ENCODE measurements around the gene PSME1. TPM values are rescaled to one million over a fixed set of nuclear protein-coding genes. Genes with fewer than 3 reads are reported as not detected.

Gene PSME1
- polyA plus RNA-seq, 1 donor (not counting 4 experiments of a cell fraction or from before 2014, with no cell fraction given), result 75.1 TPM

DNA sequence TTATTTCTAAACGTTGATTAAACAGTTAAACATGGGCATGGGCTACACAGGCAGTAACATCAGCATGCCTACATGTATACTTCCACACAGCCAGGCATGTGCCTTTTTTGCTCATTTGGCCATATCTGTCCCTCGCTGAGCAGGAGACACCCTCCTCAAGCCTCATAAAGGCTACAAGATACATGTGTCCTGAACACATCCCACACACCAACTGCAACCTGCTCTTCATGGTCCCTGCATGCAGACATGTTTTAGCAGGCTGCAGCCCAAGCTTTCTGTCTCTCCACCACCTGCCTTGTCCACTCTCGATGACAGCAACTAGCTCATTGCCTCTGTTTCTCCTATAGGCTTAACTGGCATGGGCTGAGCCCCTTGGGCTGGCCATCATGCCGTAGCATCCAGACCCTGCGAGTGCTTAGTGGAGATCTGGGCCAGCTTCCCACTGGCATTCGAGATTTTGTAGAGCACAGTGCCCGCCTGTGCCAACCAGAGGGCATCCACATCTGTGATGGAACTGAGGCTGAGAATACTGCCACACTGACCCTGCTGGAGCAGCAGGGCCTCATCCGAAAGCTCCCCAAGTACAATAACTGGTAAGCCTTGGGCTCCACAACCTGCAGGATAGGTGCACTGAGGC, 39.3 kb upstream of the PSME1 start:
- H3K4me2 ChIP-seq (ENCODE audit: control insufficient read depth, extremely low read depth, insufficient read depth, low read depth, low read length), result no peak overlapping the region
- no peak overlapping the region for H3K4me3 ChIP-seq (ENCODE audit: control insufficient read depth in 2 of 3, extremely low read depth in 1 of 3, insufficient read depth in 2 of 3, low read depth in 1 of 3, low read length in 3 of 3)
- peaks cover 17% of the 10 kb centered on the region for H3K4me1 ChIP-seq (ENCODE audit: control insufficient read depth, extremely low read depth, insufficient read depth, low read length)
- no peak overlapping the region for H2AFZ ChIP-seq (ENCODE audit: control insufficient read depth, low read length)
- H3K27me3 ChIP-seq (ENCODE audit: control insufficient read depth, extremely low read depth, insufficient read depth, low read length), result no peaks in the 10 kb centered on the region
- no peak overlapping the region for H3K27ac ChIP-seq (ENCODE audit: control insufficient read depth, insufficient read depth, low read length)
- H4K20me1 ChIP-seq (ENCODE audit: control insufficient read depth, extremely low read depth, insufficient read depth, low read length), result no peaks in the 10 kb centered on the region
- H3K9ac ChIP-seq (ENCODE audit: control insufficient read depth, extremely low read depth, insufficient read depth, low read length), result no peak overlapping the region
- dilution Hi-C loops (cut with MboI; ENCODE audit: extremely low pct_ligation_motif_present, low sequenced_read_pairs), result no loop called here
- H3K79me2 ChIP-seq (ENCODE audit: control insufficient read depth, insufficient read depth, low read length), result peaks cover 2% of the 10 kb centered on the region
- FAIRE-seq, result no peak
- DNase-seq (ENCODE audit: low read depth, low spot score), result no peak
- no peaks in the 10 kb centered on the region for H3K9me3 ChIP-seq (ENCODE audit: control insufficient read depth, low read depth, low read length)
- TF ChIP-seq EZH2 (IDR thresholded peaks at IDR 0.05; ENCODE audit: low read length), result no peak
- H3K36me3 ChIP-seq (ENCODE audit: control insufficient read depth in 2 of 2, extremely low read depth in 1 of 2, insufficient read depth in 2 of 2, low read length in 2 of 2), result peaks cover 2 to 20% of the 10 kb centered on the region in 2 experiments
- no peaks in the 10 kb centered on the region for H3K9me1 ChIP-seq (ENCODE audit: control insufficient read depth, extremely low read depth, insufficient read depth, low read length)

DNA sequence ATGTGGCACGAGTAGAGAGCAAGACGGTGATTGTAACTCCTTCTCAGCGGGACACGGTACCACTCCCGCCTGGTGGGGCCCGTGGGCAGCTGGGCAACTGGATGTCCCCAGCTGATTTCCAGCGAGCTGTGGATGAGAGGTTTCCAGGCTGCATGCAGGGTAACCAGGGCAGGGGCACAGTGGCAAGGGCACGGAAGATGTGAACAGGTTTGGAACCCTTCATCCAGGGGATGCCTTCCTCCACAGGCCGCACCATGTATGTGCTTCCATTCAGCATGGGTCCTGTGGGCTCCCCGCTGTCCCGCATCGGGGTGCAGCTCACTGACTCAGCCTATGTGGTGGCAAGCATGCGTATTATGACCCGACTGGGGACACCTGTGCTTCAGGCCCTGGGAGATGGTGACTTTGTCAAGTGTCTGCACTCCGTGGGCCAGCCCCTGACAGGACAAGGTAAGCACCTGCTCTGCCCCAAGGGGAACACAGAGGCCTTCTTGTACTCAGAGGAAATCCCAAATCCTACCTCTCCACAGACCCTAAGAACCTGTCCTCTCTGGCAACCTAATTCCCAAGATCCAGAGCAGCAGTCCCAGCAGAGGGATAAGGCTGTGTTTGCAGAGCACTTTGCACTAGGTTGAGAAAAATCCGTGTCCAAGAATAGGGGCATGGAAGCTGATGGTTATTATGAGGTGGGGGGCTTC, 37.6 kb upstream of the PSME1 start:
- DNase-seq (ENCODE audit: low read depth, low spot score) (no peak), FAIRE-seq (no peak)
- Histone ChIP-seq H3K4me1 (ENCODE audit: control insufficient read depth, extremely low read depth, insufficient read depth, low read length) (peaks cover 13% of the 10 kb centered on the region), H2AFZ (ENCODE audit: control insufficient read depth, low read length) (no peak overlapping the region), H3K27me3 (ENCODE audit: control insufficient read depth, extremely low read depth, insufficient read depth, low read length) (no peaks in the 10 kb centered on the region), H3K79me2 (ENCODE audit: control insufficient read depth, insufficient read depth, low read length) (peaks cover 2% of the 10 kb centered on the region), H3K9me3 (ENCODE audit: control insufficient read depth, low read depth, low read length) (no peaks in the 10 kb centered on the region), H3K9ac (ENCODE audit: control insufficient read depth, extremely low read depth, insufficient read depth, low read length) (no peak overlapping the region), H3K9me1 (ENCODE audit: control insufficient read depth, extremely low read depth, insufficient read depth, low read length) (no peaks in the 10 kb centered on the region), H4K20me1 (ENCODE audit: control insufficient read depth, extremely low read depth, insufficient read depth, low read length) (no peaks in the 10 kb centered on the region), H3K36me3 (ENCODE audit: control insufficient read depth in 2 of 2, extremely low read depth in 1 of 2, insufficient read depth in 2 of 2, low read length in 2 of 2) (peaks cover 7 to 21% of the 10 kb centered on the region in 2 experiments), H3K4me2 (ENCODE audit: control insufficient read depth, extremely low read depth, insufficient read depth, low read depth, low read length) (no peak overlapping the region), H3K4me3 (ENCODE audit: control insufficient read depth in 2 of 3, extremely low read depth in 1 of 3, insufficient read depth in 2 of 3, low read depth in 1 of 3, low read length in 3 of 3) (no peak overlapping the region), H3K27ac (ENCODE audit: control insufficient read depth, insufficient read depth, low read length) (no peak overlapping the region)
- dilution Hi-C loops (cut with MboI; ENCODE audit: extremely low pct_ligation_motif_present, low sequenced_read_pairs), result no loop called here
- TF ChIP-seq, protein P1, sequence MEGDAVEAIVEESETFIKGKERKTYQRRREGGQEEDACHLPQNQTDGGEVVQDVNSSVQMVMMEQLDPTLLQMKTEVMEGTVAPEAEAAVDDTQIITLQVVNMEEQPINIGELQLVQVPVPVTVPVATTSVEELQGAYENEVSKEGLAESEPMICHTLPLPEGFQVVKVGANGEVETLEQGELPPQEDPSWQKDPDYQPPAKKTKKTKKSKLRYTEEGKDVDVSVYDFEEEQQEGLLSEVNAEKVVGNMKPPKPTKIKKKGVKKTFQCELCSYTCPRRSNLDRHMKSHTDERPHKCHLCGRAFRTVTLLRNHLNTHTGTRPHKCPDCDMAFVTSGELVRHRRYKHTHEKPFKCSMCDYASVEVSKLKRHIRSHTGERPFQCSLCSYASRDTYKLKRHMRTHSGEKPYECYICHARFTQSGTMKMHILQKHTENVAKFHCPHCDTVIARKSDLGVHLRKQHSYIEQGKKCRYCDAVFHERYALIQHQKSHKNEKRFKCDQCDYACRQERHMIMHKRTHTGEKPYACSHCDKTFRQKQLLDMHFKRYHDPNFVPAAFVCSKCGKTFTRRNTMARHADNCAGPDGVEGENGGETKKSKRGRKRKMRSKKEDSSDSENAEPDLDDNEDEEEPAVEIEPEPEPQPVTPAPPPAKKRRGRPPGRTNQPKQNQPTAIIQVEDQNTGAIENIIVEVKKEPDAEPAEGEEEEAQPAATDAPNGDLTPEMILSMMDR (optimal IDR thresholded peaks at IDR 0.05 in 1 of 3, IDR thresholded peaks at IDR 0.05 in 1 of 3, conservative IDR thresholded peaks at IDR 0.05 in 1 of 3; ENCODE audit: extremely low read depth in 1 of 3, insufficient read depth in 2 of 3, low read length in 3 of 3), result no peak
- no peak for TF ChIP-seq EZH2 (IDR thresholded peaks at IDR 0.05; ENCODE audit: low read length)

Data from keratinocyte (primary cell).